ENCODE results near the gene HINFP. TPM values are rescaled to one million over a fixed set of nuclear protein-coding genes. Genes with fewer than 3 reads are reported as not detected.
"Not testable (repeated sequence)": the region's sequence is repeated elsewhere in the genome, so short reads cannot be mapped to it uniquely, and the experiment has no call there.

Gene HINFP
- total RNA-seq, 2 experiments from 2014 or later, result 22.3 to 24.3 TPM

GRCh38 chr11:119161871-119162270 is 40.5 kb downstream of the HINFP start:
- H3K27ac Mint-ChIP-seq, result no peak overlapping the region
- ChIA-PET CTCF (no interaction called here), POLR2A (no interaction called here)
- no peaks in the 10 kb centered on the region for H3K4me1 Mint-ChIP-seq (ENCODE audit: low read depth)
- no peak overlapping the region for H3K4me3 Mint-ChIP-seq
- no peaks in the 10 kb centered on the region for H3K27me3 Mint-ChIP-seq
- intact Hi-C loops (cut with micrococcal nuclease), result no loop called here
- H3K9me3 Mint-ChIP-seq, result no peaks in the 10 kb centered on the region
- DNase-seq, result no peak
- no peaks in the 10 kb centered on the region for H3K36me3 Mint-ChIP-seq

GRCh38 chr11:119166368-119167076 is 45.1 kb downstream of the HINFP start:
- Mint-ChIP-seq H3K27ac (no peak overlapping the region), H3K4me3 (no peak overlapping the region), H3K36me3 (no peaks in the 10 kb centered on the region), H3K4me1 (ENCODE audit: low read depth) (peaks cover 11% of the 10 kb centered on the region), H3K27me3 (no peaks in the 10 kb centered on the region), H3K9me3 (no peaks in the 10 kb centered on the region)
- intact Hi-C loops (cut with micrococcal nuclease), result loop anchor here (5.0 kb wide), 2 partner anchors 64 to 156 kb away; partner anchors contain the start of gene DPAGT1
- CTCF ChIA-PET, result no interaction called here
- POLR2A ChIA-PET, result interaction anchor here (0.6 kb wide), 1 partner anchor 89 kb away, joined by 3 read pairs; no protein-coding TSS in a partner anchor
- no peak for DNase-seq

- H3K4me3 Mint-ChIP-seq, H3K27me3 Mint-ChIP-seq, H3K27ac Mint-ChIP-seq, DNase-seq, H3K36me3 Mint-ChIP-seq, H3K9me3 Mint-ChIP-seq, CTCF ChIA-PET: not testable (repeated sequence)
- intact Hi-C loops (cut with micrococcal nuclease), result loop anchor here (5.0 kb wide), 2 partner anchors 65 to 155 kb away; partner anchors contain the start of gene DPAGT1
- POLR2A ChIA-PET, result interaction anchor here (0.6 kb wide), 1 partner anchor 89 kb away, joined by 3 read pairs; no protein-coding TSS in a partner anchor
- H3K4me1 Mint-ChIP-seq (ENCODE audit: low read depth), result peaks cover 11% of the 10 kb centered on the region
These were observed 45.7 kb downstream of the HINFP start for GRCh38 chr11:119167077-119167458.

- intact Hi-C loops (cut with micrococcal nuclease), result loop anchor here (5.0 kb wide), 2 partner anchors 66 to 154 kb away; partner anchors contain the start of gene DPAGT1
- peak overlapping the region; percentile 23 for H3K27ac Mint-ChIP-seq
- H3K36me3 Mint-ChIP-seq, result no peaks in the 10 kb centered on the region
- DNase-seq, result no peak
- H3K4me3 Mint-ChIP-seq, result peak overlapping the region; percentile 89
- no peaks in the 10 kb centered on the region for H3K9me3 Mint-ChIP-seq
- peaks cover 11% of the 10 kb centered on the region for H3K4me1 Mint-ChIP-seq (ENCODE audit: low read depth)
- CTCF ChIA-PET, result interaction anchor here (1.0 kb wide), 1 partner anchor 155 kb away, joined by 3 read pairs; no protein-coding TSS in a partner anchor
- no peaks in the 10 kb centered on the region for H3K27me3 Mint-ChIP-seq
- POLR2A ChIA-PET, result no interaction called here
These were observed 46.6 kb downstream of the HINFP start for GRCh38 chr11:119167933-119168332.

- peak within 1 kb of the TSS; percentile 82 for H3K27ac Mint-ChIP-seq
- H3K9me3 Mint-ChIP-seq, result no peaks in the 10 kb centered on the region
- ChIA-PET POLR2A (interaction anchor here (0.6 to 1.5 kb wide), 9 partner anchors 8 to 101 kb away, joined by 3 to 6 read pairs (median 4); partner anchors contain the start of genes CBL, DPAGT1, HMBS and VPS11), CTCF (interaction anchor here (0.6 to 3.2 kb wide), 32 partner anchors 10 to 187 kb away, joined by 3 to 37 read pairs (median 4); partner anchors contain the start of genes DPAGT1, HINFP and HYOU1)
- intact Hi-C loops (cut with micrococcal nuclease), result loop anchor here (1.0 to 5.0 kb wide), 3 partner anchors 29 to 154 kb away; partner anchors contain the start of gene DPAGT1
- peak within 1 kb of the TSS; percentile 89 for H3K4me3 Mint-ChIP-seq
- H3K36me3 Mint-ChIP-seq, result no peaks in the 10 kb centered on the region
- H3K4me1 Mint-ChIP-seq (ENCODE audit: low read depth), result peaks cover 11% of the 10 kb centered on the region
- no peaks in the 10 kb centered on the region for H3K27me3 Mint-ChIP-seq
- DNase-seq, result peak; percentile 91
These were observed 47.3 kb downstream of the HINFP start, which contains the start of gene NLRX1 for GRCh38 chr11:119168471-119169281. NLRX1 (plus strand) TSS chr11:119168725; CDS start chr11:119171404, 2,679 bp downstream.

- intact Hi-C loops (cut with micrococcal nuclease), result loop anchor here (1.0 to 5.0 kb wide), 3 partner anchors 28 to 153 kb away; partner anchors contain the start of gene DPAGT1
These were observed 47.9 kb downstream of the HINFP start for GRCh38 chr11:119169282-119169719.

GRCh38 chr11:119172513-119172912 is 51.1 kb downstream of the HINFP start:
- Mint-ChIP-seq H3K36me3 (no peaks in the 10 kb centered on the region), H3K27ac (no peak overlapping the region), H3K9me3 (no peaks in the 10 kb centered on the region), H3K4me1 (ENCODE audit: low read depth) (peaks cover 19% of the 10 kb centered on the region), H3K4me3 (no peak overlapping the region), H3K27me3 (no peaks in the 10 kb centered on the region)
- intact Hi-C loops (cut with micrococcal nuclease), result no loop called here
- CTCF ChIA-PET, result interaction anchor here (1.3 kb wide), 1 partner anchor 110 kb away, joined by 5 read pairs; no protein-coding TSS in a partner anchor
- DNase-seq, result no peak
- POLR2A ChIA-PET, result no interaction called here

More at GRCh38 chr11:119169282-119169719, 47.9 kb downstream of the HINFP start:
- Mint-ChIP-seq H3K4me3 (peak overlapping the region; percentile 89), H3K27ac (peak overlapping the region; percentile 82), H3K4me1 (ENCODE audit: low read depth) (peaks cover 11% of the 10 kb centered on the region), H3K36me3 (no peaks in the 10 kb centered on the region), H3K27me3 (no peaks in the 10 kb centered on the region), H3K9me3 (no peaks in the 10 kb centered on the region)
- POLR2A ChIA-PET, result interaction anchor here (0.6 to 1.5 kb wide), 9 partner anchors 9 to 102 kb away, joined by 3 to 6 read pairs (median 4); partner anchors contain the start of genes CBL, DPAGT1, HMBS and VPS11
- peak; percentile 69 for DNase-seq
- CTCF ChIA-PET, result interaction anchor here (0.6 to 3.2 kb wide), 31 partner anchors 10 to 187 kb away, joined by 3 to 37 read pairs (median 4); partner anchors contain the start of genes DPAGT1, HINFP and HYOU1

GRCh38 chr11:119173453-119173852 is 52.1 kb downstream of the HINFP start:
- Mint-ChIP-seq H3K4me3 (no peak overlapping the region), H3K4me1 (ENCODE audit: low read depth) (peaks cover 19% of the 10 kb centered on the region), H3K36me3 (no peaks in the 10 kb centered on the region), H3K9me3 (no peaks in the 10 kb centered on the region), H3K27ac (no peak overlapping the region), H3K27me3 (no peaks in the 10 kb centered on the region)
- intact Hi-C loops (cut with micrococcal nuclease), result no loop called here
- ChIA-PET POLR2A (no interaction called here), CTCF (no interaction called here)
- DNase-seq, result no peak

GRCh38 chr11:119175493-119176077 is 54.2 kb downstream of the HINFP start:
- Mint-ChIP-seq H3K4me3 (no peak overlapping the region), H3K9me3 (no peaks in the 10 kb centered on the region), H3K4me1 (ENCODE audit: low read depth) (peaks cover 12% of the 10 kb centered on the region), H3K27me3 (no peaks in the 10 kb centered on the region), H3K36me3 (no peaks in the 10 kb centered on the region), H3K27ac (no peak overlapping the region)
- DNase-seq, result no peak
- CTCF ChIA-PET, result interaction anchor here (0.9 kb wide), 1 partner anchor 21 kb away, joined by 5 read pairs; no protein-coding TSS in a partner anchor
- POLR2A ChIA-PET, result no interaction called here
- intact Hi-C loops (cut with micrococcal nuclease), result no loop called here

- CTCF ChIA-PET, result interaction anchor here (1.2 to 1.7 kb wide), 2 partner anchors 9 to 28 kb away, joined by 3 to 4 read pairs; partner anchors contain the start of genes CBL and NLRX1
- Mint-ChIP-seq H3K9me3 (no peaks in the 10 kb centered on the region), H3K36me3 (no peaks in the 10 kb centered on the region), H3K27ac (no peak overlapping the region), H3K4me1 (ENCODE audit: low read depth) (peaks cover 12% of the 10 kb centered on the region), H3K27me3 (no peaks in the 10 kb centered on the region), H3K4me3 (no peak overlapping the region)
- intact Hi-C loops (cut with micrococcal nuclease), result no loop called here
- POLR2A ChIA-PET, result no interaction called here
- DNase-seq, result no peak
These were observed 56.8 kb downstream of the HINFP start for GRCh38 chr11:119178166-119178680.

- ChIA-PET POLR2A (no interaction called here), CTCF (interaction anchor here (0.8 to 1.7 kb wide), 3 partner anchors 11 to 26 kb away, joined by 3 to 4 read pairs (median 4); partner anchors contain the start of gene NLRX1)
- intact Hi-C loops (cut with micrococcal nuclease), result no loop called here
- no peak for DNase-seq
- Mint-ChIP-seq H3K27me3 (no peaks in the 10 kb centered on the region), H3K4me3 (no peak overlapping the region), H3K4me1 (ENCODE audit: low read depth) (peaks cover 13% of the 10 kb centered on the region), H3K27ac (no peak overlapping the region), H3K36me3 (no peaks in the 10 kb centered on the region), H3K9me3 (no peaks in the 10 kb centered on the region)
These were observed 58.0 kb downstream of the HINFP start for GRCh38 chr11:119179342-119179741.
